ENCODE data around the gene TTC34. TPM values are rescaled to one million over a fixed set of nuclear protein-coding genes. Genes with fewer than 3 reads are reported as not detected.

Gene TTC34
- total and polyA plus RNA-seq, 2 of the 13 experiments (the other 11 are each of a cell fraction or from before 2014, with no cell fraction given): 0.07 to 0.11 TPM

- TF ChIP-seq ZNF407 (CRISPR knock-in tag; IDR thresholded peaks at IDR 0.05; ENCODE audit: not compliant biosample characterization): no peak
- TF ChIP-seq MYC (CRISPR knock-in tag; IDR thresholded peaks at IDR 0.05; ENCODE audit: borderline replicate concordance): no peak
- no peak for TF ChIP-seq ZNF788 (CRISPR knock-in tag; IDR thresholded peaks at IDR 0.05; ENCODE audit: borderline replicate concordance)
- TF ChIP-seq ZNF547 (CRISPR knock-in tag; IDR thresholded peaks at IDR 0.05): no peak
- TF ChIP-seq ATF7-NPFF (CRISPR knock-in tag; IDR thresholded peaks at IDR 0.05; ENCODE audit: low read depth): no peak
- TF ChIP-seq PREB (CRISPR knock-in tag; IDR thresholded peaks at IDR 0.05): no peak
- no peak for TF ChIP-seq ZNF609 (CRISPR knock-in tag; IDR thresholded peaks at IDR 0.05; ENCODE audit: borderline replicate concordance)
- TF ChIP-seq HNF1A (IDR thresholded peaks at IDR 0.05; ENCODE audit: low read depth): no peak
- TF ChIP-seq HNF1A (CRISPR knock-in tag; IDR thresholded peaks at IDR 0.05; ENCODE audit: borderline replicate concordance): no peak
Observed at GRCh38 chr1:2830761-2831425, 29.4 kb upstream of the TTC34 start (continued).

All from HepG2 (cell line).